Liver (tissue), 9 donors: ENCODE measurements around the gene RTN4IP1. TPM values are rescaled to one million over a fixed set of nuclear protein-coding genes. Genes with fewer than 3 reads are reported as not detected.
A peak's percentile ranks its signal among the peaks of the same experiment; 100 is the strongest.

ENCODE experiments used
- DNase-seq: peaks from one replicate; pipeline ENCODE4 v3.0.0-alpha.2; 2017; ENCODE audit warnings: low spot score
- H3K27ac ChIP-seq, 2 donors: one replicate each; pipeline ENCODE4 v1.7.0; 2013; ENCODE audit warnings: inconsistent platforms in 2 of 2, low read length in 2 of 2, control low read depth in 1 of 2, low read depth in 1 of 2, mild to moderate bottlenecking in 1 of 2
- H3K27me3 ChIP-seq, 4 donors: one replicate each; pipeline versions ENCODE4 v1.6.1 to v1.7.0; 2013; ENCODE audit warnings: low read length in 3 of 4, inconsistent platforms in 1 of 4, mild to moderate bottlenecking in 1 of 4, moderate library complexity in 1 of 4; ENCODE audit not compliant: control insufficient read depth in 4 of 4, insufficient read depth in 4 of 4
- H3K36me3 ChIP-seq, 4 donors: one replicate each; pipeline versions ENCODE4 v1.6.1 to v1.7.0; 2013; ENCODE audit warnings: low read length in 3 of 4, mild to moderate bottlenecking in 3 of 4, low read depth in 1 of 4, moderate library complexity in 1 of 4; ENCODE audit not compliant: control insufficient read depth in 4 of 4, insufficient read depth in 3 of 4
- H3K4me1 ChIP-seq, 4 donors: one replicate each; pipeline versions ENCODE4 v1.6.1 to v1.7.0; 2013; ENCODE audit warnings: low read length in 3 of 4, mild to moderate bottlenecking in 3 of 4, moderate library complexity in 1 of 4; ENCODE audit not compliant: control insufficient read depth in 4 of 4, insufficient read depth in 4 of 4
- H3K4me3 ChIP-seq, 3 donors: one replicate each; pipeline versions ENCODE4 v1.6.1 to v1.7.0; 2013; ENCODE audit warnings: low read length in 3 of 3, control low read depth in 1 of 3, low read depth in 1 of 3, mild to moderate bottlenecking in 1 of 3
- H3K9ac ChIP-seq, 2 donors: one replicate each; pipeline ENCODE4 v1.7.0; 2013; ENCODE audit warnings: low read length in 2 of 2, mild to moderate bottlenecking in 2 of 2, moderate library complexity in 2 of 2, control low read depth in 1 of 2, low read depth in 1 of 2
- H3K9me3 ChIP-seq, 4 donors: one replicate each; pipeline versions ENCODE4 v1.6.1 to v1.7.0; 2013; ENCODE audit warnings: low read length in 3 of 4; ENCODE audit not compliant: control insufficient read depth in 4 of 4
- EGR1 ChIP-seq, 2 donors: IDR thresholded peaks; 2 replicates each; pipeline ENCODE4 v1.6.1; 2016 to 2018; ENCODE audit warnings: antibody characterized with exemption in 2 of 2, low read depth in 2 of 2
- FOXA1 ChIP-seq: IDR thresholded peaks from 2 replicates; pipeline ENCODE4 v1.6.1; 2016; ENCODE audit warnings: antibody characterized with exemption
- FOXA2 ChIP-seq: IDR thresholded peaks from 2 replicates; pipeline ENCODE4 v1.6.1; 2016; ENCODE audit warnings: antibody characterized with exemption
- GABPA ChIP-seq, 2 donors: IDR thresholded peaks in 1 of 2; conservative IDR thresholded peaks in 1 of 2; 2 replicates each; pipeline ENCODE4 v1.6.1; 2016; ENCODE audit warnings: antibody characterized with exemption in 2 of 2, mild to moderate bottlenecking in 1 of 2, moderate library complexity in 1 of 2
- HNF4A ChIP-seq, 2 donors: conservative IDR thresholded peaks; 2 replicates each; pipeline ENCODE4 v1.6.1; 2016; ENCODE audit warnings: antibody characterized with exemption in 2 of 2, mild to moderate bottlenecking in 2 of 2
- HNF4G ChIP-seq: IDR thresholded peaks from 2 replicates; pipeline ENCODE4 v1.6.1; 2016; ENCODE audit warnings: antibody characterized with exemption
- RAD21 ChIP-seq, 2 donors: IDR thresholded peaks; 2 replicates each; pipeline ENCODE4 v1.6.1; 2016; ENCODE audit warnings: antibody characterized with exemption in 2 of 2, mild to moderate bottlenecking in 2 of 2
- RXRA ChIP-seq, 2 donors: IDR thresholded peaks; 2 replicates each; pipeline ENCODE4 v1.6.1; 2017 to 2018; ENCODE audit warnings: antibody characterized with exemption in 2 of 2, mild to moderate bottlenecking in 1 of 2
- SP1 ChIP-seq: IDR thresholded peaks from 2 replicates; pipeline ENCODE4 v1.6.1; 2018; ENCODE audit warnings: antibody characterized with exemption, mild to moderate bottlenecking
- TAF1 ChIP-seq: conservative IDR thresholded peaks from 2 replicates; pipeline ENCODE4 v1.6.1; 2016; ENCODE audit warnings: antibody characterized with exemption, mild to moderate bottlenecking
- YY1 ChIP-seq: IDR thresholded peaks from 2 replicates; pipeline ENCODE4 v1.6.1; 2016; ENCODE audit warnings: antibody characterized with exemption, mild to moderate bottlenecking
- WGBS: extraction: QIAGEN DNeasy Blood & Tissue Kit; methylation state at CpG from one replicate; pipeline ENCODE4 v1.1.7; 2013; 5-methylcytosine and 5-hydroxymethylcytosine counted together
- polyA plus RNA-seq, 2 donors: library from polyadenylated mRNA; stranded (reverse) in 1 of 2; unstranded in 1 of 2; fragments of 200-250 nt in 1 of 2; fragments of >200 nt in 1 of 2; fragmentation: Nextera tagmentation in 1 of 2; extraction: Ambion mirVana in 1 of 2; gene quantifications; one replicate each; pipeline versions ENCODE4 v1.2.1 to v1.2.3, GENCODE V29; 2013 to 2015
- total RNA-seq, 2 donors: library from RNA; depleted of rRNA; stranded (reverse); fragments of >200 nt; gene quantifications; one replicate each; pipeline ENCODE4 v1.2.3, GENCODE V29; 2014
- TF ChIP-seq, protein P1 (sequence below): fragments of 150-350 bp; IDR thresholded peaks from 2 replicates; pipeline ENCODE4 v1.5.1; 2017; ENCODE audit warnings: improper control_type of control experiment, low read depth, low read length; ENCODE audit not compliant: missing input control
- TF ChIP-seq, protein P2 (sequence below): IDR thresholded peaks from 2 replicates; pipeline ENCODE4 v1.6.1; 2016; ENCODE audit warnings: antibody characterized with exemption, mild to moderate bottlenecking
- TF ChIP-seq, protein P3 (sequence below): IDR thresholded peaks from 2 replicates; pipeline ENCODE4 v1.6.1; 2016; ENCODE audit warnings: antibody characterized with exemption
- TF ChIP-seq, protein P4 (sequence below): IDR thresholded peaks from 2 replicates; pipeline ENCODE4 v1.6.1; 2016; ENCODE audit warnings: antibody characterized with exemption
- TF ChIP-seq, protein P5 (sequence below): IDR thresholded peaks from 2 replicates; pipeline ENCODE4 v1.6.1; 2016; ENCODE audit warnings: antibody characterized with exemption
- donor health status: healthy.
- donor health status: healthy.
- donor health status: healthy.
- donor health status: healthy.
- donor health status: healthy.

Gene RTN4IP1
- total and polyA plus RNA-seq, 4 donors: 3.7 to 6.9 (median 4.6) TPM

DNA sequence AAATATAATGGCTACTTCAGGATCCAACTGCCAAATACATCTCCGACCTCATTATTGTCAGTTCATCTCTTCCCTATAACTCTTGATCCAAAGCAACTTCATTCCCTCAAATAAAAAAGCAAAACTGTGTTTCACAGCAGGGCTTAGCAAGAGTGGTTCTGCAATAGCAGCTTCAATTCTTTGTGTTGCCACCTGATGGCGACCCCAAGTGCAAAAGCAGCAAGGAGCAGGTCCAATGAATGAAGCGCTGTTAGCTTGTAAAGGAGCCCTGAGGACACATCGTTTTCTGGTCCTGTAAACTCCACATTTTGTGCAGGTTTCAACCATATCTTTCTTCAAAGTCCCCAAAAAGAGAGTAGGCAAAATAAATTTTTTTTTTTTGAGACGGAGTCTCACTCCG lies 19.6 kb downstream of the RTN4IP1 start:
- no peaks in the 10 kb centered on the region for H3K4me1 ChIP-seq
- WGBS: 81% methylated on average over 6 of the region's 6 CpGs
- no peak overlapping the region for H3K9ac ChIP-seq
- H3K4me3 ChIP-seq: no peak overlapping the region
- DNase-seq: no peak
- no peaks in the 10 kb centered on the region for H3K27me3 ChIP-seq
- TF ChIP-seq, protein P1, sequence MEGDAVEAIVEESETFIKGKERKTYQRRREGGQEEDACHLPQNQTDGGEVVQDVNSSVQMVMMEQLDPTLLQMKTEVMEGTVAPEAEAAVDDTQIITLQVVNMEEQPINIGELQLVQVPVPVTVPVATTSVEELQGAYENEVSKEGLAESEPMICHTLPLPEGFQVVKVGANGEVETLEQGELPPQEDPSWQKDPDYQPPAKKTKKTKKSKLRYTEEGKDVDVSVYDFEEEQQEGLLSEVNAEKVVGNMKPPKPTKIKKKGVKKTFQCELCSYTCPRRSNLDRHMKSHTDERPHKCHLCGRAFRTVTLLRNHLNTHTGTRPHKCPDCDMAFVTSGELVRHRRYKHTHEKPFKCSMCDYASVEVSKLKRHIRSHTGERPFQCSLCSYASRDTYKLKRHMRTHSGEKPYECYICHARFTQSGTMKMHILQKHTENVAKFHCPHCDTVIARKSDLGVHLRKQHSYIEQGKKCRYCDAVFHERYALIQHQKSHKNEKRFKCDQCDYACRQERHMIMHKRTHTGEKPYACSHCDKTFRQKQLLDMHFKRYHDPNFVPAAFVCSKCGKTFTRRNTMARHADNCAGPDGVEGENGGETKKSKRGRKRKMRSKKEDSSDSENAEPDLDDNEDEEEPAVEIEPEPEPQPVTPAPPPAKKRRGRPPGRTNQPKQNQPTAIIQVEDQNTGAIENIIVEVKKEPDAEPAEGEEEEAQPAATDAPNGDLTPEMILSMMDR: peak; percentile 40
- no peak for TF ChIP-seq SP1
- TF ChIP-seq TAF1: no peak
- TF ChIP-seq, protein P2, sequence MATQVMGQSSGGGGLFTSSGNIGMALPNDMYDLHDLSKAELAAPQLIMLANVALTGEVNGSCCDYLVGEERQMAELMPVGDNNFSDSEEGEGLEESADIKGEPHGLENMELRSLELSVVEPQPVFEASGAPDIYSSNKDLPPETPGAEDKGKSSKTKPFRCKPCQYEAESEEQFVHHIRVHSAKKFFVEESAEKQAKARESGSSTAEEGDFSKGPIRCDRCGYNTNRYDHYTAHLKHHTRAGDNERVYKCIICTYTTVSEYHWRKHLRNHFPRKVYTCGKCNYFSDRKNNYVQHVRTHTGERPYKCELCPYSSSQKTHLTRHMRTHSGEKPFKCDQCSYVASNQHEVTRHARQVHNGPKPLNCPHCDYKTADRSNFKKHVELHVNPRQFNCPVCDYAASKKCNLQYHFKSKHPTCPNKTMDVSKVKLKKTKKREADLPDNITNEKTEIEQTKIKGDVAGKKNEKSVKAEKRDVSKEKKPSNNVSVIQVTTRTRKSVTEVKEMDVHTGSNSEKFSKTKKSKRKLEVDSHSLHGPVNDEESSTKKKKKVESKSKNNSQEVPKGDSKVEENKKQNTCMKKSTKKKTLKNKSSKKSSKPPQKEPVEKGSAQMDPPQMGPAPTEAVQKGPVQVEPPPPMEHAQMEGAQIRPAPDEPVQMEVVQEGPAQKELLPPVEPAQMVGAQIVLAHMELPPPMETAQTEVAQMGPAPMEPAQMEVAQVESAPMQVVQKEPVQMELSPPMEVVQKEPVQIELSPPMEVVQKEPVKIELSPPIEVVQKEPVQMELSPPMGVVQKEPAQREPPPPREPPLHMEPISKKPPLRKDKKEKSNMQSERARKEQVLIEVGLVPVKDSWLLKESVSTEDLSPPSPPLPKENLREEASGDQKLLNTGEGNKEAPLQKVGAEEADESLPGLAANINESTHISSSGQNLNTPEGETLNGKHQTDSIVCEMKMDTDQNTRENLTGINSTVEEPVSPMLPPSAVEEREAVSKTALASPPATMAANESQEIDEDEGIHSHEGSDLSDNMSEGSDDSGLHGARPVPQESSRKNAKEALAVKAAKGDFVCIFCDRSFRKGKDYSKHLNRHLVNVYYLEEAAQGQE: no peak
- TF ChIP-seq, protein P3, sequence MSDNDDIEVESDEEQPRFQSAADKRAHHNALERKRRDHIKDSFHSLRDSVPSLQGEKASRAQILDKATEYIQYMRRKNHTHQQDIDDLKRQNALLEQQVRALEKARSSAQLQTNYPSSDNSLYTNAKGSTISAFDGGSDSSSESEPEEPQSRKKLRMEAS: no peak
- no peak for TF ChIP-seq RXRA (IDR thresholded peaks at IDR 0.05)
- no peak for TF ChIP-seq GABPA (IDR thresholded peaks at IDR 0.05 in 1 of 2, conservative IDR thresholded peaks at IDR 0.05 in 1 of 2)
- no peak for TF ChIP-seq EGR1 (IDR thresholded peaks at IDR 0.05; ENCODE audit: low read depth in 2 of 2)
- TF ChIP-seq HNF4A (conservative IDR thresholded peaks at IDR 0.05): no peak
- TF ChIP-seq, protein P4, sequence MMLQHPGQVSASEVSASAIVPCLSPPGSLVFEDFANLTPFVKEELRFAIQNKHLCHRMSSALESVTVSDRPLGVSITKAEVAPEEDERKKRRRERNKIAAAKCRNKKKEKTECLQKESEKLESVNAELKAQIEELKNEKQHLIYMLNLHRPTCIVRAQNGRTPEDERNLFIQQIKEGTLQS: no peak
- TF ChIP-seq RAD21 (IDR thresholded peaks at IDR 0.05): peak; percentile 66 to 69
- TF ChIP-seq FOXA2: no peak
- no peak for TF ChIP-seq FOXA1
- no peak for TF ChIP-seq YY1
- TF ChIP-seq HNF4G: no peak
- TF ChIP-seq, protein P5, sequence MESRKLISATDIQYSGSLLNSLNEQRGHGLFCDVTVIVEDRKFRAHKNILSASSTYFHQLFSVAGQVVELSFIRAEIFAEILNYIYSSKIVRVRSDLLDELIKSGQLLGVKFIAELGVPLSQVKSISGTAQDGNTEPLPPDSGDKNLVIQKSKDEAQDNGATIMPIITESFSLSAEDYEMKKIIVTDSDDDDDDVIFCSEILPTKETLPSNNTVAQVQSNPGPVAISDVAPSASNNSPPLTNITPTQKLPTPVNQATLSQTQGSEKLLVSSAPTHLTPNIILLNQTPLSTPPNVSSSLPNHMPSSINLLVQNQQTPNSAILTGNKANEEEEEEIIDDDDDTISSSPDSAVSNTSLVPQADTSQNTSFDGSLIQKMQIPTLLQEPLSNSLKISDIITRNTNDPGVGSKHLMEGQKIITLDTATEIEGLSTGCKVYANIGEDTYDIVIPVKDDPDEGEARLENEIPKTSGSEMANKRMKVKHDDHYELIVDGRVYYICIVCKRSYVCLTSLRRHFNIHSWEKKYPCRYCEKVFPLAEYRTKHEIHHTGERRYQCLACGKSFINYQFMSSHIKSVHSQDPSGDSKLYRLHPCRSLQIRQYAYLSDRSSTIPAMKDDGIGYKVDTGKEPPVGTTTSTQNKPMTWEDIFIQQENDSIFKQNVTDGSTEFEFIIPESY: no peak
- peaks cover 0 to 2% (median 0%) of the 10 kb centered on the region in 4 donors for H3K36me3 ChIP-seq
- no peak overlapping the region for H3K27ac ChIP-seq
- no peaks in the 10 kb centered on the region for H3K9me3 ChIP-seq

DNA sequence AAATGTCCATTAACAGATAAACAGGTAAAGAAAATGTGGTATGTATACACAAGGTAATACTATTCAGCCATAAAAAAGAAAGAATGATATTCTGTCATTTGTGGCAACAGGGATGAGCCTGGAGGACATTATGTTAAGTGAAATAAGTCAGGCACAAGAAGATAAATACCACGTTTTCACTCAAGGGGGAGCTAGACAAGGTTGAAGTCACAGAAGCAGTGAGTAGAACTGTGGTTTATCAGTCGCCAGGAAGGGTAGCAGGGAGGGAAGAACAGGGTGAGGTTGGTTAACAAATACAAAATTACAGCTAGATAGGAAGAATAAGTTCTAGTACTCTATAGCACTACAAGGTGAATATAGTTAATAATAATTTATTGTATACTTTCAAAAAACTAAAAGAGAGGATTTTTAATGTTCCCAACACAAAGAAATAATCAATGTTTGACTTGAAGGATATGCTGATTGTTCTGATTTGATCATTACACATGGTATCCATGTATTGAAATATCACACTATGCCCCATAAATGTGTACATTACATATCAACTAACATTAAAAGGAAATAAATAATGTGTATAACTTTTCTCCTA lies 21.1 kb downstream of the RTN4IP1 start:
- no peaks in the 10 kb centered on the region for H3K36me3 ChIP-seq
- H3K27ac ChIP-seq: no peak overlapping the region
- no peak overlapping the region for H3K9ac ChIP-seq
- WGBS: 4% methylated on average over 2 of the region's 2 CpGs
- no peaks in the 10 kb centered on the region for H3K27me3 ChIP-seq
- no peak overlapping the region for H3K4me3 ChIP-seq
- TF ChIP-seq, protein P5: no peak
- TF ChIP-seq, protein P4: no peak
- TF ChIP-seq HNF4A (conservative IDR thresholded peaks at IDR 0.05) (no peak), TAF1 (no peak), RXRA (IDR thresholded peaks at IDR 0.05) (peak in 1 of 2 donors; percentile 7), RAD21 (IDR thresholded peaks at IDR 0.05) (peak; percentile 89 to 91)
- TF ChIP-seq, protein P1: peak; percentile 77
- TF ChIP-seq, protein P3: no peak
- no peaks in the 10 kb centered on the region for H3K4me1 ChIP-seq
- no peaks in the 10 kb centered on the region for H3K9me3 ChIP-seq
- no peak for DNase-seq
